Esophagus squamous epithelium (tissue), 4 donors: ENCODE results near the gene GREB1.

Source experiments
- POLR2A ChIP-seq, 4 donors: fragments of 450-650 bp; IDR thresholded peaks; one replicate each; pipeline ENCODE4 v1.6.1; 2017; ENCODE audit warnings: antibody characterized with exemption in 4 of 4, mild to moderate bottlenecking in 4 of 4, moderate library complexity in 3 of 4
- TF ChIP-seq, protein P1 (sequence below), 6 experiments: fragments of 450-650 bp in 4 of 6; fragments of 200-600 bp in 2 of 6; sonication (generic) in 2 of 6; IDR thresholded peaks; one replicate each; pipeline ENCODE4 v1.5.1; 2016 to 2019; ENCODE audit warnings: antibody characterized with exemption in 6 of 6, mild to moderate bottlenecking in 4 of 6, moderate library complexity in 4 of 6

DNA sequence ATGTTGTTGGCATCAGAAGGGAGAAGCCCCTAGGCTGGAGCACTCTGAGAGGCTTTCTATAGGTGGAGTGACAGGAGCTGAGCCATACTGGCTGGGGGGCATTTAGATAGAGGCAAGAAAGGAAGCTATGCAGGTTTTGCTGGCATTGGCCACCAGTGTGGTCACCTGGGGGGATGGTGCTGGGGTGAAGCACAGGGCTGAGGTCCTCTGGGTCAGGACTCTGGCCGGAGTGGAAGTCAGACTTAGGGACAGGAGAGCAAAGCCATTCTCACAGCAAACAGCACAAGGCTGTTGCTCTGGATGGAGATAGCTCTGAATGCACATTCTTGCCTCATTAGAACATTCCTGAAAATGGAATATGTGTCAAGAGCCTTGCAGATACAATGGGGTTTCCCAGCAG lies 88.8 kb downstream of the GREB1 start:
- TF ChIP-seq, protein P1, sequence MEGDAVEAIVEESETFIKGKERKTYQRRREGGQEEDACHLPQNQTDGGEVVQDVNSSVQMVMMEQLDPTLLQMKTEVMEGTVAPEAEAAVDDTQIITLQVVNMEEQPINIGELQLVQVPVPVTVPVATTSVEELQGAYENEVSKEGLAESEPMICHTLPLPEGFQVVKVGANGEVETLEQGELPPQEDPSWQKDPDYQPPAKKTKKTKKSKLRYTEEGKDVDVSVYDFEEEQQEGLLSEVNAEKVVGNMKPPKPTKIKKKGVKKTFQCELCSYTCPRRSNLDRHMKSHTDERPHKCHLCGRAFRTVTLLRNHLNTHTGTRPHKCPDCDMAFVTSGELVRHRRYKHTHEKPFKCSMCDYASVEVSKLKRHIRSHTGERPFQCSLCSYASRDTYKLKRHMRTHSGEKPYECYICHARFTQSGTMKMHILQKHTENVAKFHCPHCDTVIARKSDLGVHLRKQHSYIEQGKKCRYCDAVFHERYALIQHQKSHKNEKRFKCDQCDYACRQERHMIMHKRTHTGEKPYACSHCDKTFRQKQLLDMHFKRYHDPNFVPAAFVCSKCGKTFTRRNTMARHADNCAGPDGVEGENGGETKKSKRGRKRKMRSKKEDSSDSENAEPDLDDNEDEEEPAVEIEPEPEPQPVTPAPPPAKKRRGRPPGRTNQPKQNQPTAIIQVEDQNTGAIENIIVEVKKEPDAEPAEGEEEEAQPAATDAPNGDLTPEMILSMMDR (IDR thresholded peaks at IDR 0.05), result no peak
- TF ChIP-seq POLR2A (IDR thresholded peaks at IDR 0.05), result no peak
